Activated naive CD8-positive, alpha-beta T cell treated with anti-CD3 and anti-CD28 coated beads, Interleukin-2, amount 50 U/mL, for 24 hours (primary cell): ENCODE measurements around the gene AP3M1.
A peak's percentile ranks its signal among the peaks of the same experiment; 100 is the strongest.
"Not testable (repeated sequence)": the region's sequence is repeated elsewhere in the genome, so short reads cannot be mapped to it uniquely, and the experiment has no call there.

Experiments used
- ATAC-seq: fragments of 150-1000 bp; cut with Tn5 transposase; one replicate; pipeline ENCODE4 v1.10.0; 2021
- DNase-seq: peaks from one replicate; pipeline ENCODE4 v3.0.0; 2021
- H3K27ac Mint-ChIP-seq: one replicate; pipeline ENCODE4 v1.8.0; 2021; ENCODE audit warnings: mild to moderate bottlenecking, mixed read lengths
- H3K27me3 Mint-ChIP-seq: one replicate; pipeline ENCODE4 v1.8.0; 2021; ENCODE audit warnings: mixed read lengths
- H3K36me3 Mint-ChIP-seq: one replicate; pipeline ENCODE4 v1.8.0; 2021; ENCODE audit warnings: low read depth, mixed read lengths
- H3K4me1 Mint-ChIP-seq: one replicate; pipeline ENCODE4 v1.8.0; 2021; ENCODE audit warnings: mixed read lengths
- H3K4me3 Mint-ChIP-seq: one replicate; pipeline ENCODE4 v1.8.0; 2021; ENCODE audit warnings: mild to moderate bottlenecking, moderate library complexity, mixed read lengths
- H3K9me3 Mint-ChIP-seq: one replicate; pipeline ENCODE4 v1.8.0; 2021; ENCODE audit warnings: mixed read lengths

AP3M1 gene

GRCh38 chr10:74146980-74147379 is 3.6 kb downstream of the AP3M1 start:
- peaks cover 19% of the 10 kb centered on the region for H3K36me3 Mint-ChIP-seq
- H3K27me3 Mint-ChIP-seq, H3K27ac Mint-ChIP-seq, H3K4me3 Mint-ChIP-seq, H3K9me3 Mint-ChIP-seq, ATAC-seq, DNase-seq: not testable (repeated sequence)
- peaks cover 34% of the 10 kb centered on the region for H3K4me1 Mint-ChIP-seq

GRCh38 chr10:74145133-74145532 is 5.5 kb downstream of the AP3M1 start:
- no peaks in the 10 kb centered on the region for H3K9me3 Mint-ChIP-seq
- H3K27me3 Mint-ChIP-seq = no peaks in the 10 kb centered on the region
- no peak overlapping the region for H3K27ac Mint-ChIP-seq
- no peak for DNase-seq
- H3K4me3 Mint-ChIP-seq = no peak overlapping the region
- H3K36me3 Mint-ChIP-seq = peaks cover 22% of the 10 kb centered on the region
- no peak for ATAC-seq
- H3K4me1 Mint-ChIP-seq = peaks cover 36% of the 10 kb centered on the region

- DNase-seq (no peak), ATAC-seq (no peak)
- Mint-ChIP-seq H3K36me3 (peaks cover 29% of the 10 kb centered on the region), H3K4me3 (no peak overlapping the region), H3K4me1 (peaks cover 10% of the 10 kb centered on the region), H3K27me3 (no peaks in the 10 kb centered on the region), H3K27ac (no peak overlapping the region), H3K9me3 (no peaks in the 10 kb centered on the region)
These were observed 10.1 kb downstream of the AP3M1 start for GRCh38 chr10:74140553-74140952.

GRCh38 chr10:74139981-74140380 is 10.6 kb downstream of the AP3M1 start:
- ATAC-seq (no peak), DNase-seq (no peak)
- H3K4me3 Mint-ChIP-seq = no peak overlapping the region
- peaks cover 29% of the 10 kb centered on the region for H3K36me3 Mint-ChIP-seq
- H3K9me3 Mint-ChIP-seq = no peaks in the 10 kb centered on the region
- no peaks in the 10 kb centered on the region for H3K27me3 Mint-ChIP-seq
- H3K27ac Mint-ChIP-seq = no peak overlapping the region
- peaks cover 5% of the 10 kb centered on the region for H3K4me1 Mint-ChIP-seq

DNA sequence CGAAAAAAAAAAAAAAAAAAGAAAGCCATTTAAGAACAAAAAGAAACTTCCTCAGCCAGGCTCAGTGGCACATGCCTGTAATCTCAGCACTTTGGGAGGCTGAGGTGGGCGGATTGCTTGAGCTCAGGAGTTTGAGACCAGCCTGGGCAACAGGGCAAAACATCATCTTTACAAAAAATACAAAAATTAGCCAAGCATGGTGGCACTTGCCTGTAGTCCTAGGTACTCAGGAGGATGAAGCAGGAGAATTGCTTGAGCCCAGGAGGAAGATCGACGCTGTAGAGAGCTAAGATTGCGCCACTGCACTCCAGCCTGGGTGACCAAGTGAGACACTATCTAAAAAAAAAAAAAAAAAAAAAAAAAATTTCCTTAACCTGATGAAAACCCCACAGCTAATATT is 12.0 kb downstream of the AP3M1 start:
- H3K27ac Mint-ChIP-seq, ATAC-seq: not testable (repeated sequence)

GRCh38 chr10:74137992-74138391 is 12.6 kb downstream of the AP3M1 start:
- no peak overlapping the region for H3K27ac Mint-ChIP-seq

More for the DNA sequence above, 12.0 kb downstream of the AP3M1 start:
- not testable (repeated sequence) for H3K27me3 Mint-ChIP-seq, H3K4me1 Mint-ChIP-seq, H3K9me3 Mint-ChIP-seq, DNase-seq, H3K4me3 Mint-ChIP-seq
- peaks cover 38% of the 10 kb centered on the region for H3K36me3 Mint-ChIP-seq

GRCh38 chr10:74135452-74135851 is 15.2 kb downstream of the AP3M1 start:
- Mint-ChIP-seq H3K27ac (no peak overlapping the region), H3K36me3 (peaks cover 40% of the 10 kb centered on the region), H3K4me1 (no peaks in the 10 kb centered on the region), H3K27me3 (no peaks in the 10 kb centered on the region), H3K9me3 (no peaks in the 10 kb centered on the region), H3K4me3 (no peak overlapping the region)
- no peak for ATAC-seq
- no peak for DNase-seq

More at GRCh38 chr10:74137992-74138391, 12.6 kb downstream of the AP3M1 start:
- no peaks in the 10 kb centered on the region for H3K9me3 Mint-ChIP-seq
- ATAC-seq (no peak), DNase-seq (no peak)
- peaks cover 40% of the 10 kb centered on the region for H3K36me3 Mint-ChIP-seq
- H3K4me1 Mint-ChIP-seq = peaks cover 3% of the 10 kb centered on the region
- no peak overlapping the region for H3K4me3 Mint-ChIP-seq
- H3K27me3 Mint-ChIP-seq = no peaks in the 10 kb centered on the region

- Mint-ChIP-seq H3K4me1 (no peaks in the 10 kb centered on the region), H3K9me3 (no peaks in the 10 kb centered on the region), H3K27ac (no peak overlapping the region), H3K4me3 (no peak overlapping the region), H3K27me3 (no peaks in the 10 kb centered on the region), H3K36me3 (peaks cover 44% of the 10 kb centered on the region)
- DNase-seq (no peak), ATAC-seq (no peak)
These were observed 16.5 kb downstream of the AP3M1 start for GRCh38 chr10:74133923-74134820.

DNA sequence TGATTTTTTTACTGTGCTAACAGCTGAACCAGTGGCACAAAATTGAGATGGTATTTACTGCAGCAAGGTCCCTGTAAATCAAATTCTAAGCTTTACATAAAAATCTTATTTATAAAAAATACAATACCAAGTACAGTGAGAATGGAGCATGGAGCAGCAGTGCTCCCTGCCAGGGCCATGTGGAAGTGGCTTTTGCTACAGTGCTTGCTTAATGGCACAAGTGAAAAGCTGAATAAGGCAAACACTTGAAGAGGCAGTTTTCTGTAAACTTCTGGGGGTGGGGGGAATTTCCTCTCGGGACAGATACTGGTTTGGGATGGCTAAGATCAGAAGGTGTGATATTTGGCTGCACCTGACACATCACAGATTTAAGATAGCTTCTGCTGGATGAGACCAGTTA is 27.5 kb downstream of the AP3M1 start:
- H3K27ac Mint-ChIP-seq = peak overlapping the region; percentile 49
- peaks cover 12% of the 10 kb centered on the region for H3K4me1 Mint-ChIP-seq
- H3K4me3 Mint-ChIP-seq = no peak overlapping the region
- ATAC-seq = no peak
- no peak for DNase-seq
- no peaks in the 10 kb centered on the region for H3K9me3 Mint-ChIP-seq
- H3K36me3 Mint-ChIP-seq = peaks cover 56% of the 10 kb centered on the region
- H3K27me3 Mint-ChIP-seq = no peaks in the 10 kb centered on the region

DNA sequence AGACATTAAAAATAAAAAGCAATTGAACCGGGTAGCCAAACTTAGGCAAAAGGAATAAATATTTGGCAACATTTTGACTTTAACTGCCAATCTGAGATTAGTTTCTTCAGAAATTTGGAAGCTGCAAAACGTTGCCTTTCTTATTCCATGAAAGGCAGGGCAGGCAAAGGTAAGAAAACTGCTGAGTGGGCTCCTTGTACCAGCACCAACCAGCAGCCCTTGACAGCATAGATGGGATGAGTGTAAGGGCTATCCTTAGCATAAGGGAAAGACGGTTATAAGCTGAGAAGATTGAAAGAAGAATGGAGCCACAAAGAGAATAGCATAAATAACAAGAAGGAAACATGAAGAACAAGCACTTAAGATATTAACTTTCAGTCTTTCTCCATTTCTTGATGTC is 28.6 kb downstream of the AP3M1 start:
- Mint-ChIP-seq H3K4me1 (peaks cover 22% of the 10 kb centered on the region), H3K9me3 (no peaks in the 10 kb centered on the region), H3K27me3 (no peaks in the 10 kb centered on the region), H3K4me3 (no peak overlapping the region), H3K36me3 (peaks cover 65% of the 10 kb centered on the region), H3K27ac (no peak overlapping the region)
- ATAC-seq = no peak
- DNase-seq = no peak

GRCh38 chr10:74121368-74121767 is 29.3 kb downstream of the AP3M1 start:
- no peak overlapping the region for H3K4me3 Mint-ChIP-seq
- ATAC-seq (no peak), DNase-seq (no peak)
- peaks cover 70% of the 10 kb centered on the region for H3K36me3 Mint-ChIP-seq
- H3K9me3 Mint-ChIP-seq = no peaks in the 10 kb centered on the region
- H3K27ac Mint-ChIP-seq = no peak overlapping the region
- no peaks in the 10 kb centered on the region for H3K27me3 Mint-ChIP-seq
- peaks cover 22% of the 10 kb centered on the region for H3K4me1 Mint-ChIP-seq

DNA sequence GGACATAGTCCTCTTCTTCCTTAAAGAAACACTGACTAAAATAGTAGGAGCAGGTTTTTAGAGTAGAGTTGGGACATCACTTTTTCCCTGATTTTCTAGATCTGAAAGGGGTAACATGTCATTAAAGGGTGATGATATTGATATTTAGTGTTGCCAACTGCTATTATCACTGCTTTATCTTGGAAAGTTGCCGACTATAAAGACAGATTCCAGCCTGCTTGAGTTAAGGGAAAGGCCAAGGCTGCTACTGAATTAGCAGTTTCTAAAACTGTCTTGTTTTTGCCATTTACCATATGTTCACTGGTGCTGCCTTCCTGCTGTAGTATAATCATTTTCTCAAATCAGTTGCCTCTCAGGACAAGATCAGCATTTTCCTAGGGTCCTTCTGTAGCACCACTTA is 29.7 kb downstream of the AP3M1 start:
- peaks cover 70% of the 10 kb centered on the region for H3K36me3 Mint-ChIP-seq
- no peaks in the 10 kb centered on the region for H3K27me3 Mint-ChIP-seq
- DNase-seq (no peak), ATAC-seq (no peak)
- H3K4me1 Mint-ChIP-seq = peaks cover 22% of the 10 kb centered on the region
- H3K4me3 Mint-ChIP-seq = no peak overlapping the region
- no peaks in the 10 kb centered on the region for H3K9me3 Mint-ChIP-seq
- no peak overlapping the region for H3K27ac Mint-ChIP-seq

GRCh38 chr10:74118804-74119203 is 31.8 kb downstream of the AP3M1 start:
- peak overlapping the region; percentile 75 for H3K27ac Mint-ChIP-seq
- no peak overlapping the region for H3K4me3 Mint-ChIP-seq
- H3K27me3 Mint-ChIP-seq = no peaks in the 10 kb centered on the region
- H3K36me3 Mint-ChIP-seq = peaks cover 68% of the 10 kb centered on the region
- H3K9me3 Mint-ChIP-seq = no peaks in the 10 kb centered on the region
- peaks cover 22% of the 10 kb centered on the region for H3K4me1 Mint-ChIP-seq
- DNase-seq (no peak), ATAC-seq (no peak)

DNA sequence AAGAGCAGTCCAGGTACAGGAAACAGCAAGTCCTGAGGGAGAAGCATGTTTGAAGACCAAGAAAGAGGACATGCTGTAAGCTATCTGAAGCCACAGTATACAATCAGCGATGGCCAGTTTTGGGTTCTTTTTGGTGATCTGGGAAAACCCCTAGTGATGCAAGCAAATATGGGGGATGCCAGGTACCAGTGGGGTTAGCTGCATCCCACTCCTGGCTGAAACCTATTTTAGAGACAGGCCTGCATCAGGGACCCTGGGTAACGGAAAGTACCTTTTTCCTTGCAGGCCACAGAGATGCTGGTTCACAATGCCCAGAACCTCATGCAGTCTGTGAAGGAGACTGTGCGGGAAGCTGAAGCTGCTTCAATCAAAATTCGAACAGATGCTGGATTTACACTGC is 32.9 kb downstream of the AP3M1 start:
- H3K4me3 Mint-ChIP-seq = no peak overlapping the region
- peaks cover 18% of the 10 kb centered on the region for H3K4me1 Mint-ChIP-seq
- peak; percentile 4 for DNase-seq
- H3K9me3 Mint-ChIP-seq = no peaks in the 10 kb centered on the region
- H3K27ac Mint-ChIP-seq = peak overlapping the region; percentile 76
- H3K27me3 Mint-ChIP-seq = no peaks in the 10 kb centered on the region
- H3K36me3 Mint-ChIP-seq = peaks cover 68% of the 10 kb centered on the region
- ATAC-seq = peak; percentile 63

GRCh38 chr10:74114041-74114448 is 36.6 kb downstream of the AP3M1 start:
- peaks cover 62% of the 10 kb centered on the region for H3K36me3 Mint-ChIP-seq
- ATAC-seq = no peak

More at GRCh38 chr10:74114041-74114448, 36.6 kb downstream of the AP3M1 start:
- peaks cover 16% of the 10 kb centered on the region for H3K4me1 Mint-ChIP-seq
- no peak overlapping the region for H3K4me3 Mint-ChIP-seq
- H3K27me3 Mint-ChIP-seq = no peaks in the 10 kb centered on the region
- no peak for DNase-seq
- no peaks in the 10 kb centered on the region for H3K9me3 Mint-ChIP-seq
- peak overlapping the region; percentile 37 for H3K27ac Mint-ChIP-seq
